NT2/D1 (cell line): Measurements from ENCODE around the gene TCF4.

Experiments used
- SUZ12 ChIP-seq: IDR thresholded peaks from 2 replicates; pipeline ENCODE4 v1.6.1; 2011; ENCODE audit not compliant: insufficient read length, insufficient read depth; ENCODE audit errors: extremely low read depth
- ZNF274 ChIP-seq: IDR thresholded peaks from 2 replicates; pipeline ENCODE4 v1.6.1; 2011; ENCODE audit warnings: mild to moderate bottlenecking, low read depth, low read length

DNA sequence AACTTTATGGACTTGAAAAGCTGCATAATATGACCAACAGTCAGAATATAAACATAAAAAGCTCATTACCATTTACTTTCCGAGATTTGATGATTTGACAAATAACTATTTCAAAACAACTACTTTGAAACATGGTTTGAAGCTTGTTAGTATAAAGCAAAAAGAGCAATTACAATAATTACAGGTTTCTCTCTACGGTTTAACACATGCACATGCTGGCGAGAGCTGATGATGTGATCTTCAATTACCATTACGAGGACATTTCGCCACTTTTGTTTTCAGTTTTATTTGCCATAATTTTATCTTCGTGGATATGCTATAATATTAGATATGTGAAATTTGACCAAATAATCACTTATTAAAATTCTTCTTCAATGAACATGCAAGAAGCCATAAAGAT is 270.1 kb downstream of the TCF4 start:
- no peak for TF ChIP-seq ZNF274
- TF ChIP-seq SUZ12, result no peak
